Stimulated activated memory B cell treated with anti-CD40 and anti-IgM and Interleukin-4, amounts not matched to agents 10 μg/mL and 1 μg/mL and 100 μg/mL, for 72 hours (primary cell): Measurements from ENCODE around the gene ZSWIM1.
A peak's percentile ranks its signal among the peaks of the same experiment; 100 is the strongest.
"Not testable (repeated sequence)": the region's sequence is repeated elsewhere in the genome, so short reads cannot be mapped to it uniquely, and the experiment has no call there.

Source experiments
- ATAC-seq: fragments of 150-1000 bp; cut with Tn5 transposase; 2 replicates; pipeline ENCODE4 v1.10.0; 2021
- H3K27ac Mint-ChIP-seq: one replicate; pipeline ENCODE4 v1.8.0; 2022; ENCODE audit warnings: mild to moderate bottlenecking, mixed read lengths
- H3K27me3 Mint-ChIP-seq: one replicate; pipeline ENCODE4 v1.8.0; 2022; ENCODE audit warnings: mixed read lengths
- H3K36me3 Mint-ChIP-seq: one replicate; pipeline ENCODE4 v1.8.0; 2022; ENCODE audit warnings: mixed read lengths
- H3K4me1 Mint-ChIP-seq: one replicate; pipeline ENCODE4 v1.8.0; 2022; ENCODE audit warnings: mixed read lengths
- H3K4me3 Mint-ChIP-seq: one replicate; pipeline ENCODE4 v1.8.0; 2022; ENCODE audit warnings: mild to moderate bottlenecking, moderate library complexity, mixed read lengths
- H3K9me3 Mint-ChIP-seq: one replicate; pipeline ENCODE4 v1.8.0; 2022; ENCODE audit warnings: mixed read lengths

Gene ZSWIM1

DNA sequence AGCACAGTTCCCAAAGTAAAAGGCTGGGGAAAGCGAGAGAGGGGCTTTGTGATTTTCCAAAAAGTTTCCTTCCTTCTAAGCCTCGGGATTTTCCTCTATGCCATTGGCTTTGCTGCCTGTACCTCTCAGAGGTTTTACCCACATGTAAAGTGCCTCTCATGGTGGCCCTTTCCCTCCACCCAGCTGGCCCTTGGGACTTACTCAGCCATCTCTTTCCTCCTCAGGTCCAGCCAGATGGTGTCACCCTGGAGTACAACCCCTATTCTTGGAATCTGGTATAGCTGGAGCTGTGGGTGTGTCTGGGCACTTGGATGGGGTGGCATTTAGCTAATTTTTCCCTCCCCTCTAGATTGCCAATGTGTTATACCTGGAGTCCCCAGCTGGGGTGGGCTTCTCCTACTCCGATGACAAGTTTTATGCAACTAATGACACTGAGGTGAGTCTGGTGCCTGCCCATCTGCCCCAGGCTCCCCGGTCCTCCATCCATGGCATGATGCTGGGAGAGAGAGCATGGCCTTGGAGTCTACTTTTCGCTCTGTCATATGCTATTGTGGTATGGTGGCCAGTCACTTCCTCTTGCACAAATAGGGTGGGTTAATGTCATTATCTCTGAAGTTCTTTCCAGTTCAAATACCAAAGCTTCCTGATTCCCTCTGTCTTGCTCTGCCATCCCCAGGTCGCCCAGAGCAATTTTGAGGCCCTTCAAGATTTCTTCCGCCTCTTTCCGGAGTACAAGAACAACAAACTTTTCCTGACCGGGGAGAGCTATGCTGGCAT lies 11.2 kb downstream of the ZSWIM1 start:
- no peaks in the 10 kb centered on the region for H3K27me3 Mint-ChIP-seq
- H3K27ac Mint-ChIP-seq: peak overlapping the region; percentile 88
- H3K9me3 Mint-ChIP-seq: no peaks in the 10 kb centered on the region
- no peak for ATAC-seq
- peaks cover 49% of the 10 kb centered on the region for H3K4me1 Mint-ChIP-seq
- peaks cover 25% of the 10 kb centered on the region for H3K36me3 Mint-ChIP-seq
- peak overlapping the region; percentile 90 for H3K4me3 Mint-ChIP-seq

DNA sequence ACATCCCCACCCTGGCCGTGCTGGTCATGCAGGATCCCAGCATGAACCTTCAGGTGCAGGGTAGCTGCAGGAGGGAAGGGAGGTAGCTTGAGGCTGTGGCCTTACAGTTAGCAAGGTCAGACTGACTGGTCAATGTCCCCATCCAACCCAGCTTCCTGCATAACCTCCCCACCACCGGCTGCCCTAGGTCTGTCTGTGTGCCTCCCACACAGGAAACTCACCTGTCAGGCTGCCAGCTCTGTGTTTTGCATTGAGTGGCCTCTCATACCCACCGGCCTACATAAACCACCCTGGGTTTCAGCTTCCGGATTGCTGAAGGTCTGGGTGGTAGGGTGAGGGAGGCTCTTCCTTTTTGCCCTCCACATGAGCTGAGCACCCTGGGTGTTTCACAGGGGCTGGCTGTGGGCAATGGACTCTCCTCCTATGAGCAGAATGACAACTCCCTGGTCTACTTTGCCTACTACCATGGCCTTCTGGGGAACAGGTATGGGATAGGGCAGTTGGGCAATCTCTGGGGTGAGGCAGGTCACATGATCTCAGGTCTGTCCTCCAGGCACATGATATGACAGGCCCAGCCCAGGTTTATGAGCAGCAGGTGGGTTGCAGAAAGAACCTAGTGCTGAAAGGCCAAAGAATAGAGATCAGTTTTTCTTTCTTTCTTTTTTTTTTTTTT lies 11.9 kb downstream of the ZSWIM1 start:
- H3K4me1 Mint-ChIP-seq: peaks cover 49% of the 10 kb centered on the region
- no peaks in the 10 kb centered on the region for H3K27me3 Mint-ChIP-seq
- H3K4me3 Mint-ChIP-seq: peak overlapping the region; percentile 90
- peak; percentile 68 for ATAC-seq
- H3K27ac Mint-ChIP-seq: peak overlapping the region; percentile 88
- no peaks in the 10 kb centered on the region for H3K9me3 Mint-ChIP-seq
- H3K36me3 Mint-ChIP-seq: peaks cover 32% of the 10 kb centered on the region

GRCh38 chr20:45893831-45894230 lies 12.8 kb downstream of the ZSWIM1 start:
- ATAC-seq: no peak
- Mint-ChIP-seq H3K9me3 (no peaks in the 10 kb centered on the region), H3K4me1 (peaks cover 43% of the 10 kb centered on the region), H3K36me3 (peaks cover 40% of the 10 kb centered on the region), H3K4me3 (no peak overlapping the region), H3K27me3 (no peaks in the 10 kb centered on the region), H3K27ac (peak overlapping the region; percentile 88)

- peaks cover 44% of the 10 kb centered on the region for H3K36me3 Mint-ChIP-seq
- H3K4me1 Mint-ChIP-seq: peaks cover 33% of the 10 kb centered on the region
- H3K27me3 Mint-ChIP-seq: no peaks in the 10 kb centered on the region
- no peak for ATAC-seq
- H3K27ac Mint-ChIP-seq: no peak overlapping the region
- H3K9me3 Mint-ChIP-seq: no peaks in the 10 kb centered on the region
- no peak overlapping the region for H3K4me3 Mint-ChIP-seq
Measured at GRCh38 chr20:45894797-45895196, 13.8 kb downstream of the ZSWIM1 start.

DNA sequence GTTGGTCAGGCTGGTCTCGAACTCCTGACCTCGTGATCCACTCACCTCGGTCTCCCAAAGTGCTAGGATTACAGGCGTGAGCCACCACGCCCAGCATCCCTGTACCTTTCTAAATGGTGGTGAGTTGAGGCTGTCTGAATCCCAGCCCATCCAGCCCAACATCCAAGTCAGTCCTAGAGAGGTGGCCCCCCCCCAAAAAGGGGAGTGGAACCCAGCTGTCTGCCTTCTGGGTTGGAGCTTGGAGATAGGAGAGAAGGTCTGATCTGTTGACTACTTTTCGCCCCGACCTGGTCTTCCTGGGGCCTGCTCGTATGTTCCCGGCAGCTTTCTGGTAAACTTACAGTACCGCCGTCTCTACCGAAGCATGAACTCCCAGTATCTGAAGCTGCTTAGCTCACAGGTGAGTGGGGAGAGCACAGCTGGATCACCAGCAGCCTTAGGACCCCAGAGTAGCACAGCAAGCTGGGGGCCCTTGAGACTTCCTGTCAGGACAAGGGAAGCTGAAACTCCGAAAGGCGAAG lies 15.7 kb downstream of the ZSWIM1 start:
- H3K9me3 Mint-ChIP-seq: no peaks in the 10 kb centered on the region
- no peak overlapping the region for H3K4me3 Mint-ChIP-seq
- H3K27ac Mint-ChIP-seq: no peak overlapping the region
- H3K27me3 Mint-ChIP-seq: no peaks in the 10 kb centered on the region
- peaks cover 26% of the 10 kb centered on the region for H3K4me1 Mint-ChIP-seq
- no peak for ATAC-seq
- peaks cover 44% of the 10 kb centered on the region for H3K36me3 Mint-ChIP-seq

- H3K36me3 Mint-ChIP-seq: peaks cover 44% of the 10 kb centered on the region
- H3K9me3 Mint-ChIP-seq: no peaks in the 10 kb centered on the region
- H3K27ac Mint-ChIP-seq: no peak overlapping the region
- H3K4me1 Mint-ChIP-seq: peaks cover 23% of the 10 kb centered on the region
- H3K27me3 Mint-ChIP-seq: no peaks in the 10 kb centered on the region
- ATAC-seq: no peak
- no peak overlapping the region for H3K4me3 Mint-ChIP-seq
Measured at GRCh38 chr20:45897289-45897688, 16.3 kb downstream of the ZSWIM1 start.

DNA sequence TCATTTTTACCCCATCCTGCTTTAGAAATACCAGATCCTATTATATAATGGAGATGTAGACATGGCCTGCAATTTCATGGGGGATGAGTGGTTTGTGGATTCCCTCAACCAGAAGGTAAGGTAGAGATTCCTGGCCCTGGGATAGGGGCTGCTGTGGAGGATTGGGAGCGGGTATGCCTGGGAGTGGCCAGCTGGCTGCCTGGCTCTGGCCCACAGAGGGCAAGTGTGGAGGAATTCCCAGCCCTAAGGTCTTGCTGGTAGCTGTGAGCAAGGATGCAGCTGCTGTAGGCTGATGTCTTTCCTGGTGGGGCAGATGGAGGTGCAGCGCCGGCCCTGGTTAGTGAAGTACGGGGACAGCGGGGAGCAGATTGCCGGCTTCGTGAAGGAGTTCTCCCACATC lies 16.7 kb downstream of the ZSWIM1 start:
- no peak overlapping the region for H3K27ac Mint-ChIP-seq
- no peaks in the 10 kb centered on the region for H3K27me3 Mint-ChIP-seq
- H3K4me1 Mint-ChIP-seq: peaks cover 23% of the 10 kb centered on the region
- no peak for ATAC-seq
- H3K9me3 Mint-ChIP-seq: no peaks in the 10 kb centered on the region
- no peak overlapping the region for H3K4me3 Mint-ChIP-seq
- H3K36me3 Mint-ChIP-seq: peaks cover 44% of the 10 kb centered on the region

DNA sequence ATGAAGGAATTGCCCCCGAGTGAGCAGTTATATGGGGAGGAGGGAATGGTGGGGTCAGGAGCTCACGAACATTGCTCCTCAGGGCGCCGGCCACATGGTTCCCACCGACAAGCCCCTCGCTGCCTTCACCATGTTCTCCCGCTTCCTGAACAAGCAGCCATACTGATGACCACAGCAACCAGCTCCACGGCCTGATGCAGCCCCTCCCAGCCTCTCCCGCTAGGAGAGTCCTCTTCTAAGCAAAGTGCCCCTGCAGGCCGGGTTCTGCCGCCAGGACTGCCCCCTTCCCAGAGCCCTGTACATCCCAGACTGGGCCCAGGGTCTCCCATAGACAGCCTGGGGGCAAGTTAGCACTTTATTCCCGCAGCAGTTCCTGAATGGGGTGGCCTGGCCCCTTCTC lies 17.3 kb downstream of the ZSWIM1 start:
- H3K4me1 Mint-ChIP-seq: peaks cover 23% of the 10 kb centered on the region
- no peak overlapping the region for H3K4me3 Mint-ChIP-seq
- no peaks in the 10 kb centered on the region for H3K27me3 Mint-ChIP-seq
- H3K27ac Mint-ChIP-seq: no peak overlapping the region
- no peak for ATAC-seq
- H3K9me3 Mint-ChIP-seq: no peaks in the 10 kb centered on the region
- H3K36me3 Mint-ChIP-seq: peaks cover 44% of the 10 kb centered on the region

- ATAC-seq: peak; percentile 42
- peaks cover 16% of the 10 kb centered on the region for H3K4me1 Mint-ChIP-seq
- no peak overlapping the region for H3K4me3 Mint-ChIP-seq
- H3K36me3 Mint-ChIP-seq: peaks cover 39% of the 10 kb centered on the region
- H3K9me3 Mint-ChIP-seq: no peaks in the 10 kb centered on the region
- H3K27ac Mint-ChIP-seq: no peak overlapping the region
- H3K27me3 Mint-ChIP-seq: no peaks in the 10 kb centered on the region
Measured at GRCh38 chr20:45899046-45899835, 18.2 kb downstream of the ZSWIM1 start.

GRCh38 chr20:45901332-45901731 lies 20.3 kb downstream of the ZSWIM1 start:
- ATAC-seq, H3K27me3 Mint-ChIP-seq, H3K4me3 Mint-ChIP-seq, H3K27ac Mint-ChIP-seq, H3K9me3 Mint-ChIP-seq: not testable (repeated sequence)
- H3K4me1 Mint-ChIP-seq: peaks cover 15% of the 10 kb centered on the region
- H3K36me3 Mint-ChIP-seq: peaks cover 29% of the 10 kb centered on the region

DNA sequence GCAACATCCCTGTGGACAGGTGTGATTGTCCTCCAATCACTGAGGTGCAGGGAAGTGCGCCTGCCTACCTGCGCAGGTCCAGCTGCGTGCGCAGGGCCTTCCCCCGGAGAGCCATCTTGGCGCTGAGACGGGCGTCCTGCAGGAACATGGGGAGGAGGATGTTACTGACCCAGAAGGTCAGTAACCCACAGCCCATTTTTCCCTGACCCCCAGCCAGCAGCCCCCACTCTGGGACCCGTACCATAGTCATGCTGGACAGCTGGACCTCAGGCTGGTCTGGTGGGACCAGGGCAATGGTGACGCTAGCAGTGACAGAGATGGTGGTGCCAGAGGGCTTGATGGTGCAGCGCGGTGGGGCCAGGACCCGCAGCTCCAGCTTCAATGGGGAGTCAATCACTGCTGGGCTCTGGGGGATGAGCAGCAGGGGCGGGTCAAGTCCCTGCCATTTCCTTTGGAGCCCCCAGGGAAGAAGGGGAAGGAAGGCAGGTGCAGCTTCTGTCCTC lies 21.2 kb downstream of the ZSWIM1 start:
- H3K4me3 Mint-ChIP-seq: no peak overlapping the region
- H3K36me3 Mint-ChIP-seq: peaks cover 19% of the 10 kb centered on the region

GRCh38 chr20:45904583-45905504 lies 23.8 kb downstream of the ZSWIM1 start:
- no peaks in the 10 kb centered on the region for H3K9me3 Mint-ChIP-seq
- no peaks in the 10 kb centered on the region for H3K36me3 Mint-ChIP-seq
- ATAC-seq: no peak
- H3K4me3 Mint-ChIP-seq: no peak overlapping the region
- H3K4me1 Mint-ChIP-seq: peaks cover 18% of the 10 kb centered on the region
- H3K27me3 Mint-ChIP-seq: no peaks in the 10 kb centered on the region
- H3K27ac Mint-ChIP-seq: no peak overlapping the region

More for the DNA sequence above, 21.2 kb downstream of the ZSWIM1 start:
- no peaks in the 10 kb centered on the region for H3K9me3 Mint-ChIP-seq
- H3K27me3 Mint-ChIP-seq: no peaks in the 10 kb centered on the region
- H3K27ac Mint-ChIP-seq: peak overlapping the region; percentile 42
- H3K4me1 Mint-ChIP-seq: peaks cover 15% of the 10 kb centered on the region
- ATAC-seq: no peak

DNA sequence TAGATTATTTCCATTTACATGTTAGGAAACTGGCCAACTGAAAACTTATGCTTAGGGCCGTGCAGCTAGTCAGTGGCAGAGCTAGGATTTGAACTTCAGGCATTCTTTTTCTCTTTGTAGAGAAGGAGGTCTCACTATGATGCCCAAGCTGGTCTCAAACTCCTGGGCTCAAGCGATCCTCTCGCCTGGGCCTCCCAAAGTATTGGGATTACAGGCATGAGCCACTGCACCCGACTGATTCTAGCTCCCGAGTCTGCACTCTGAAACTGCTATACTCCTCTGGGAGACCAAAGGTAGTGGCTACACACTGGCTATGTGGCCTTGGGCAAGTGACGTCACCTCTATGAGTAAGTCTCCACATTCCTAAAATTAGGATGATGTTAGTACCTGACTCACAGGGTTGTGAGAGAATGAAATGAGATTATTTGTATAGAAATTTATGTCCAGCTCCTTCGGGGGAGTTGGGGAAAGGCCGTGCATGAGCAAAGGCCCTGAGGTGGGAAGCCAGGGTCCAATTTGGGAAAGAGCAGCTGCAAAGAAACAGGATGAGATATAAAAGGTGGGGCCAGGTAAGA lies 24.6 kb downstream of the ZSWIM1 start:
- H3K9me3 Mint-ChIP-seq: peaks cover 1% of the 10 kb centered on the region
- H3K4me3 Mint-ChIP-seq: no peak overlapping the region
- H3K27me3 Mint-ChIP-seq: no peaks in the 10 kb centered on the region
- no peak for ATAC-seq
- no peak overlapping the region for H3K27ac Mint-ChIP-seq
- no peaks in the 10 kb centered on the region for H3K36me3 Mint-ChIP-seq
- H3K4me1 Mint-ChIP-seq: peaks cover 22% of the 10 kb centered on the region
